B cell (primary cell): ENCODE data around the gene KRT73.

Source experiments
- EZH2 ChIP-seq: IDR thresholded peaks from 2 replicates; pipeline ENCODE4 v1.6.1; 2012; ENCODE audit warnings: borderline replicate concordance, low read depth, mild to moderate bottlenecking, moderate library complexity, low read length; ENCODE audit not compliant: insufficient read depth, poor library complexity, severe bottlenecking
- TF ChIP-seq, protein P1 (sequence below): fragments of 200-600 bp; IDR thresholded peaks from one replicate; pipeline ENCODE4 v1.8.0; 2022; ENCODE audit warnings: antibody characterized with exemption, mild to moderate bottlenecking

DNA sequence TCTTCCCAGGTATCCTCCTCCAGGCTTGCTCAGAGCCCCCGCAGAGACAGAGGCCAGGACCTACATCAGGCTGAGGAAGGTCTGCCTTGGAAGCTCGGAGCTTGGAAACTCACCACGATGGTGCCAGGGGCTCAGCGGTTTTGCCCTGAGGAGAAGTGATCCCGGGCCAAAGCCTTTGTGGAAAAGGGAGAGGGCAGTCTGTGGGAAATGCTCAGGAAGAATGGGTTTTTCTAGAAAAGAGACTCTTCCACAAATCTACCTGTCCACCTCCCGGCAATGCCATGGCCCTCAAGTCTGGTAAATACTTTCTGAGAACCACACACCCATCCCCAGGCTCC, 25.7 kb upstream of the KRT73 start:
- TF ChIP-seq, protein P1, sequence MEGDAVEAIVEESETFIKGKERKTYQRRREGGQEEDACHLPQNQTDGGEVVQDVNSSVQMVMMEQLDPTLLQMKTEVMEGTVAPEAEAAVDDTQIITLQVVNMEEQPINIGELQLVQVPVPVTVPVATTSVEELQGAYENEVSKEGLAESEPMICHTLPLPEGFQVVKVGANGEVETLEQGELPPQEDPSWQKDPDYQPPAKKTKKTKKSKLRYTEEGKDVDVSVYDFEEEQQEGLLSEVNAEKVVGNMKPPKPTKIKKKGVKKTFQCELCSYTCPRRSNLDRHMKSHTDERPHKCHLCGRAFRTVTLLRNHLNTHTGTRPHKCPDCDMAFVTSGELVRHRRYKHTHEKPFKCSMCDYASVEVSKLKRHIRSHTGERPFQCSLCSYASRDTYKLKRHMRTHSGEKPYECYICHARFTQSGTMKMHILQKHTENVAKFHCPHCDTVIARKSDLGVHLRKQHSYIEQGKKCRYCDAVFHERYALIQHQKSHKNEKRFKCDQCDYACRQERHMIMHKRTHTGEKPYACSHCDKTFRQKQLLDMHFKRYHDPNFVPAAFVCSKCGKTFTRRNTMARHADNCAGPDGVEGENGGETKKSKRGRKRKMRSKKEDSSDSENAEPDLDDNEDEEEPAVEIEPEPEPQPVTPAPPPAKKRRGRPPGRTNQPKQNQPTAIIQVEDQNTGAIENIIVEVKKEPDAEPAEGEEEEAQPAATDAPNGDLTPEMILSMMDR, result no peak
- TF ChIP-seq EZH2, result no peak
